Adrenal gland (tissue), 12 donors: ENCODE data around the gene RASGEF1C. TPM values are rescaled to one million over a fixed set of nuclear protein-coding genes. Genes with fewer than 3 reads are reported as not detected.

Experiments used
- DNase-seq, 7 donors: peaks; one replicate each; pipeline ENCODE4 v3.0.0-alpha.2; 2019 to 2020
- H3K27ac ChIP-seq, 5 donors: fragments of 200-600 bp; sonication (generic) in 4 of 5; 1 replicate in 3 of 5; 2 replicates in 2 of 5; pipeline versions ENCODE4 v1.5.1 to v1.8.0; 2016 to 2020; ENCODE audit warnings: mild to moderate bottlenecking in 1 of 5
- H3K27me3 ChIP-seq: fragments of 200-600 bp; 2 replicates; pipeline ENCODE4 v1.8.0; 2021
- H3K36me3 ChIP-seq, 2 donors: fragments of 200-600 bp; replicated peaks in 1 of 2; 1 replicate in 1 of 2; 2 replicates in 1 of 2; pipeline versions ENCODE4 v1.5.1 to v1.8.0; 2018 to 2022
- H3K4me1 ChIP-seq, 2 donors: fragments of 200-600 bp; replicated peaks in 1 of 2; 1 replicate in 1 of 2; 2 replicates in 1 of 2; pipeline versions ENCODE4 v1.5.1 to v1.8.0; 2018 to 2021
- H3K4me3 ChIP-seq, 4 donors: fragments of 200-600 bp; sonication (generic) in 3 of 4; one replicate each; pipeline ENCODE4 v1.5.1; 2016 to 2018
- H3K9me3 ChIP-seq, 3 donors: fragments of 200-600 bp; sonication (generic) in 1 of 3; replicated peaks in 1 of 3; 1 replicate in 2 of 3; 2 replicates in 1 of 3; pipeline versions ENCODE4 v1.5.1 to v1.8.0; 2016 to 2021
- POLR2A ChIP-seq, 2 donors: fragments of 450-650 bp; IDR thresholded peaks; one replicate each; pipeline ENCODE4 v1.6.1; 2017; ENCODE audit warnings: antibody characterized with exemption in 2 of 2, mild to moderate bottlenecking in 2 of 2, moderate library complexity in 1 of 2
- WGBS, 4 donors: extraction: QIAGEN DNeasy Blood & Tissue Kit in 2 of 4; methylation state at CpG; one replicate each; pipeline versions ENCODE4 v1.1.5 to v1.1.7; 2013 to 2017; 5-methylcytosine and 5-hydroxymethylcytosine counted together
- intact Hi-C, 2 donors: fragments of 100-400 bp; cut with DNase I; formaldehyde crosslinking; loops; one replicate each; pipeline versions ENCODE4 v1.14.1 to v1.15.0; 2022 to 2023
- polyA plus RNA-seq, 3 donors: library from polyadenylated mRNA; stranded (reverse); fragments of 200-250 nt in 2 of 3; fragments of 350-450 nt in 1 of 3; fragmentation: Illumina TruSeq in 1 of 3; extraction: RNeasy Lipid Tissue Mini Kit (QIAGEN cat#74804) in 1 of 3; gene quantifications; one replicate each; pipeline ENCODE4 v1.2.3, GENCODE V29; 2013 to 2014
- total RNA-seq, 9 donors: library from RNA; depleted of rRNA in 4 of 9; stranded (reverse); fragments of >200 nt in 4 of 9; fragments of 120-200 nt in 1 of 9; fragmentation: NEBNext Ultra II Directional in 1 of 9; extraction: Animal tissue kit (Norgen Biotek cat#: 25700) in 1 of 9; gene quantifications; one replicate each; pipeline versions ENCODE4 v1.1.0 to v1.2.4, GENCODE V29; 2013 to 2023
- TF ChIP-seq, protein P1 (sequence below), 6 experiments: fragments of 450-650 bp in 4 of 6; fragments of 200-600 bp in 2 of 6; sonication (generic) in 1 of 6; IDR thresholded peaks; 1 replicate in 5 of 6; 2 replicates in 1 of 6; pipeline versions ENCODE4 v1.5.1 to v1.8.0; 2016 to 2021; ENCODE audit warnings: antibody characterized with exemption in 6 of 6, mild to moderate bottlenecking in 2 of 6, moderate library complexity in 1 of 6
- donor health status: healthy with polysubstance abuse.
- donor health status: Bipolar disorder and iron deficiency.
- donor health status: DM: yes; HTN: yes; CAD: no.
- donor health status: DM: no; HTN: no; CAD: no.
- donor health status: DM: no; HTN: no; CAD: no.
- donor health status: DM: yes; HTN: yes; CAD: no.

Gene RASGEF1C
- total and polyA plus RNA-seq, 12 donors: 0.15 to 1.9 (median 0.74) TPM; not detected in 6

DNA sequence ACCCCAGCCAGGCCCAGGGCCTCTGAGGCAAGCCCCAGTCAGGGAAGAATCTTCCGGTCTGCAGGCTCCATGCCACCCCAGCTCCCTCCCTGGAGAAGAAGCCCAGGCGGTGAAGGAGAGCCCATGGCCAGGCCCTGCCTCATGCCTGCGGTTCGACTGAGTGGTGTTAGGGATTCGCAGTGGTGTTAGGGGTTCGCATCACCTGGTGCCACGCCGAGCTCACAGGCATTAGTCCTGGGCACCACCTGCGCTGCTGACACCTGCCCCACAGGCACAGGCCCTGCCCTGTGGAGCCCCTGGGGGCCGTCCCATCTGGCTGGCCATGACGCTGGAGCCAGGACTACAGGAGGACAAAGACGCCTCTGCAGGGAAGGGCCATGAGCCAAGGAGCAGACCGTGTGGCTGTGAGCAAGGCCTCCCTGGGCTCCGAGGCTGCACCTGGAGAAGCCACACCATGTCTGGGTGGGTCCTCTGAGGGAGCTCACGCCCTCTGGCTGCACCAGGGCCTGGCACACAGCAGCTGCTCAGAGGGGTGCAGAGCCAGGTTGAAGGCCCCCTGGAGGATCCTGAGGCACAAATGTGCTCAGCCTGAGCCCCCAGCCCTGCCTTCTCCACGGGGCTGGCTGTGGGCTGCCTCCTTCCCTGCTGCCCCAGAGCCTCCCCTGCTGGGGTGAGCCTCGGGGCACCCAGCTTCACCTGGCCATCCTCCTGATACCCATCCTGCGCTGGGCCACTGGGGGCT lies 109.8 kb downstream of the RASGEF1C start:
- Histone ChIP-seq H3K4me1 (no peaks in the 10 kb centered on the region), H3K9me3 (no peaks in the 10 kb centered on the region), H3K27me3 (no peaks in the 10 kb centered on the region), H3K36me3 (no peaks in the 10 kb centered on the region), H3K27ac (no peak overlapping the region), H3K4me3 (no peak overlapping the region)
- 86 to 100% (median 89%) methylated on average over 1 to 18 of the region's 18 CpGs for WGBS, 4 donors
- no peak for TF ChIP-seq POLR2A (IDR thresholded peaks at IDR 0.05)
- TF ChIP-seq, protein P1, sequence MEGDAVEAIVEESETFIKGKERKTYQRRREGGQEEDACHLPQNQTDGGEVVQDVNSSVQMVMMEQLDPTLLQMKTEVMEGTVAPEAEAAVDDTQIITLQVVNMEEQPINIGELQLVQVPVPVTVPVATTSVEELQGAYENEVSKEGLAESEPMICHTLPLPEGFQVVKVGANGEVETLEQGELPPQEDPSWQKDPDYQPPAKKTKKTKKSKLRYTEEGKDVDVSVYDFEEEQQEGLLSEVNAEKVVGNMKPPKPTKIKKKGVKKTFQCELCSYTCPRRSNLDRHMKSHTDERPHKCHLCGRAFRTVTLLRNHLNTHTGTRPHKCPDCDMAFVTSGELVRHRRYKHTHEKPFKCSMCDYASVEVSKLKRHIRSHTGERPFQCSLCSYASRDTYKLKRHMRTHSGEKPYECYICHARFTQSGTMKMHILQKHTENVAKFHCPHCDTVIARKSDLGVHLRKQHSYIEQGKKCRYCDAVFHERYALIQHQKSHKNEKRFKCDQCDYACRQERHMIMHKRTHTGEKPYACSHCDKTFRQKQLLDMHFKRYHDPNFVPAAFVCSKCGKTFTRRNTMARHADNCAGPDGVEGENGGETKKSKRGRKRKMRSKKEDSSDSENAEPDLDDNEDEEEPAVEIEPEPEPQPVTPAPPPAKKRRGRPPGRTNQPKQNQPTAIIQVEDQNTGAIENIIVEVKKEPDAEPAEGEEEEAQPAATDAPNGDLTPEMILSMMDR (IDR thresholded peaks at IDR 0.05): no peak
- intact Hi-C loops: no loop called here
- peak in 1 of 7 donors; percentile 35 for DNase-seq

DNA sequence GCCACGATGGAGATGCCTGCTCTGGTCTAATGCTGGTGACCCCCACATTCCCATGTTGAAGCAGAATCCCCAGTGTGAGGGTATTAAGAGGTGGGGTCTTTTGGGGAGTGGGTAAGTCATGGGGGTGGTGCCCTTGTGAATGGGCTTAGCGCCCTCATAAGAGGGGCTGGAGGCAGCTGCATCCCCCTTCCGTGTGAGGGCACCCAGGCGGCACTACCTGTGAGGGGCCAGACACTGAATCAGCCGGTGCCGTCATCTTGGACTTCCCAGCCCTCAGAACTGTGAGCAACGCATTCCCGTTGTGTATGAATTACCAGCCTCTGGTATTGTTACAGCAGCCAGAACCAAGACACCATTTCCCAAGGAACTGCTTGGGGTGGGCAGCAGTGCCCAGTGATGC lies 110.5 kb downstream of the RASGEF1C start:
- H3K4me3 ChIP-seq: no peak overlapping the region
- H3K4me1 ChIP-seq: no peaks in the 10 kb centered on the region
- 81 to 100% (median 94%) methylated on average over 2 to 8 of the region's 8 CpGs for WGBS, 4 donors
- H3K27ac ChIP-seq: no peak overlapping the region
- H3K27me3 ChIP-seq: no peaks in the 10 kb centered on the region
- no peak for DNase-seq
- no peaks in the 10 kb centered on the region for H3K36me3 ChIP-seq
- intact Hi-C loops: no loop called here
- TF ChIP-seq, protein P1 (IDR thresholded peaks at IDR 0.05): no peak
- no peak for TF ChIP-seq POLR2A (IDR thresholded peaks at IDR 0.05)
- H3K9me3 ChIP-seq: no peaks in the 10 kb centered on the region

DNA sequence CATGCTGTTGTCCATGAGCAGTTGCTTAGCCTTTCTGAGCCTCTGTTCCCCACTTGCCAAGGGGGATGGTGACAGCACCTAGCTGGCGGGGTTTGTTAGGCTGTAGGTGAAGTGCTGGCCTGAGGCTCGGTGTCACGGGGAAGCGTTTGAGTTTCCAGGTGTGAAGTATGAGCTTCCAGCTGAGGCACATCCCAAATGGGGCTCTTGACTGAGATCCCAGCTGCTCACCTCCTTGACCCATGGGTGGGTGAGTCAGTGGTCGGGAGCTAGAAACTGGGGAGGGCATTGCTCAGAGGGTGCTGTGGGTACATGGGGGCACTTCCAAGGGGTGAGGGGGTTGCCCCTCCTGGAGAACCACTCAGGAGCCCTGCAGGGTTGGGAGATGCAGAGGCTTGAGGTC lies 111.1 kb downstream of the RASGEF1C start:
- WGBS, 4 donors: 60 to 96% (median 92%) methylated on average over 1 to 5 of the region's 5 CpGs
- no peaks in the 10 kb centered on the region for H3K9me3 ChIP-seq
- H3K27me3 ChIP-seq: no peaks in the 10 kb centered on the region
- no peak for DNase-seq
- H3K4me1 ChIP-seq: no peaks in the 10 kb centered on the region
- H3K27ac ChIP-seq: no peak overlapping the region
- intact Hi-C loops: no loop called here
- H3K36me3 ChIP-seq: no peaks in the 10 kb centered on the region
- TF ChIP-seq, protein P1 (IDR thresholded peaks at IDR 0.05): no peak
- no peak for TF ChIP-seq POLR2A (IDR thresholded peaks at IDR 0.05)
- H3K4me3 ChIP-seq: no peak overlapping the region

DNA sequence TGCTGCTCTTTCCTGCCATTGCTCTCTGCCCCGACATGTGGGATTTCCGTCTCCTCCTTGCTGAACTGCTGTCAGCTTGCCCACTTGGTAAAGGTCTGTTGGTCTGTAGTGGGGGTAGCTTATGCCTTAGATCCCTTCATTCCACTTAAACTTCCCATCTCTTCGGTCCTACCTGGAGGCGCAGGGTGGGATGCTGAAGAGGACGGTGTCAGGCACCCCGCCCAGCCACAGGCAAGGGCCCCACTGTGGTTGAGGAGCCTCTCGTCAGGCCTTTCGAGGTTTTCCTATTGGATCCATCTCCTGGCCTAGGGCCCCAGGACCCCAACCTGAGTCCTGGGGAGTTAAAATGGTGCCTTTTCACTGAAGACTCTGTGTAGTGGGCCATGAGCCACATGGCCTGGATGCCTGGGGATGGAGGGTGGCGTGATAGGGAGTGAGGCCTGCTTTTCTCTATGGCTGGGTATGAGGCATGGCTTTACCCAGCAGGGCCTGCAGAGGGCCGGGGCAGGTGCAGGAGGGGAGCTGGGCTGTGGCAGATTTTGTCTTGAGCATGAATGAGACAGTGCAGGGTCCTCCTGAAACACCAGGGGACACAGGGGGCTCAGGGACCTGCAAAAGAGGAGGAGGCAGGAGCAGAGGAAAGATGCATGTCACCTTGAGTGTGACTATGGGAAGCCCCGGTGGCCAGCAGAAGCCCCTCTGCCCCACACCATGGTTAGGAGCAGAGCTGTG lies 111.7 kb downstream of the RASGEF1C start:
- 85 to 91% (median 86%) methylated on average over 10 to 11 of the region's 11 CpGs for WGBS, 4 donors
- no peak for TF ChIP-seq POLR2A (IDR thresholded peaks at IDR 0.05)
- TF ChIP-seq, protein P1 (IDR thresholded peaks at IDR 0.05): no peak
- Histone ChIP-seq H3K4me3 (no peak overlapping the region), H3K9me3 (no peaks in the 10 kb centered on the region), H3K4me1 (no peaks in the 10 kb centered on the region), H3K27ac (no peak overlapping the region), H3K36me3 (no peaks in the 10 kb centered on the region), H3K27me3 (no peaks in the 10 kb centered on the region)
- no peak for DNase-seq
- intact Hi-C loops: no loop called here
